ENCODE measurements around the gene ZBTB18. TPM values are rescaled to one million over a fixed set of nuclear protein-coding genes. Genes with fewer than 3 reads are reported as not detected.
A peak's percentile ranks its signal among the peaks of the same experiment; 100 is the strongest.

The ZBTB18 gene
- total RNA-seq = 10 to 100 TPM; 10.1 to 19.7 (median 16.7) TPM

DNA sequence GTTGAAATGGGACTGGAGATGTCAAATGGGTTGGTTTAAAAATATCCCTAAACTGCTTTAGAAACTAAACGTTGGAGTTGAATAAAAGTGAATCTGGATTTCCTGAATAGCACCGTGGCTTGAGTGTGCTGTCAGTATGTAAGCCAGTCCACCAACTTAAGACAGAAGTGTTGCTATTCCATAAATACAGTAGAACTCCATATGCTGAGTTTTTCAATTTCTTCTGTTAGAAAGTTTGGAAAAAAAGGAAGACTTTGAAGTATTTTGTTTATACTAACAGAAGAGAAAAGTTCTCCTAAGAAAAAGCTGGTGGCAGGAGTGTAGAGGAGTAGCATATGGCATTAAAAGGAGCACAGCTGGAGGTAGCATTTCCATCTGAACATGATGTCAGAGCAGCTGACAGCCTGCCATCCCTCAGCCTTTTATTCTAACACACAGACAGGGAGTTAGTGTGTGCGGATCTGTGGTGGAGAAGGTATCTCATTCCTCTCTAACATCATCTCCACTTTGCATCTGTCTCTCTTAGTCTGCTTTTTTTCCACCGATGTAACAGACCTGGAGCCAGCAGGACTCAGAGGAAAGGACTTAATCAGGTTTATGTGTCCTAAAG, at the start of gene ZBTB18:
ZBTB18 (plus strand) TSS at position 449 of the 610 bp plus-strand sequence; CDS start at position 598, 149 bp downstream.
- H3K36me3 ChIP-seq = peaks cover 9% of the 10 kb centered on the region
- no peak for TF ChIP-seq POLR2A (IDR thresholded peaks at IDR 0.05)
- no peak for TF ChIP-seq POLR2AphosphoS5 (IDR thresholded peaks at IDR 0.05)
- TF ChIP-seq, protein P1, sequence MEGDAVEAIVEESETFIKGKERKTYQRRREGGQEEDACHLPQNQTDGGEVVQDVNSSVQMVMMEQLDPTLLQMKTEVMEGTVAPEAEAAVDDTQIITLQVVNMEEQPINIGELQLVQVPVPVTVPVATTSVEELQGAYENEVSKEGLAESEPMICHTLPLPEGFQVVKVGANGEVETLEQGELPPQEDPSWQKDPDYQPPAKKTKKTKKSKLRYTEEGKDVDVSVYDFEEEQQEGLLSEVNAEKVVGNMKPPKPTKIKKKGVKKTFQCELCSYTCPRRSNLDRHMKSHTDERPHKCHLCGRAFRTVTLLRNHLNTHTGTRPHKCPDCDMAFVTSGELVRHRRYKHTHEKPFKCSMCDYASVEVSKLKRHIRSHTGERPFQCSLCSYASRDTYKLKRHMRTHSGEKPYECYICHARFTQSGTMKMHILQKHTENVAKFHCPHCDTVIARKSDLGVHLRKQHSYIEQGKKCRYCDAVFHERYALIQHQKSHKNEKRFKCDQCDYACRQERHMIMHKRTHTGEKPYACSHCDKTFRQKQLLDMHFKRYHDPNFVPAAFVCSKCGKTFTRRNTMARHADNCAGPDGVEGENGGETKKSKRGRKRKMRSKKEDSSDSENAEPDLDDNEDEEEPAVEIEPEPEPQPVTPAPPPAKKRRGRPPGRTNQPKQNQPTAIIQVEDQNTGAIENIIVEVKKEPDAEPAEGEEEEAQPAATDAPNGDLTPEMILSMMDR (IDR thresholded peaks at IDR 0.05) = no peak
- no peaks in the 10 kb centered on the region for H3K27me3 ChIP-seq
- no peaks in the 10 kb centered on the region for H3K4me1 ChIP-seq
- no peaks in the 10 kb centered on the region for H3K9me3 ChIP-seq
- intact Hi-C loops (cut with DNase I; ENCODE audit: low total_unique reads) = no loop called here
- no peak for DNase-seq (ENCODE audit: low spot score in 2 of 2)
- H3K27ac ChIP-seq = peak within 1 kb of the TSS; percentile 74 to 99
- H3K4me3 ChIP-seq = peak within 1 kb of the TSS; percentile 81 to 95 (median 93)

DNA sequence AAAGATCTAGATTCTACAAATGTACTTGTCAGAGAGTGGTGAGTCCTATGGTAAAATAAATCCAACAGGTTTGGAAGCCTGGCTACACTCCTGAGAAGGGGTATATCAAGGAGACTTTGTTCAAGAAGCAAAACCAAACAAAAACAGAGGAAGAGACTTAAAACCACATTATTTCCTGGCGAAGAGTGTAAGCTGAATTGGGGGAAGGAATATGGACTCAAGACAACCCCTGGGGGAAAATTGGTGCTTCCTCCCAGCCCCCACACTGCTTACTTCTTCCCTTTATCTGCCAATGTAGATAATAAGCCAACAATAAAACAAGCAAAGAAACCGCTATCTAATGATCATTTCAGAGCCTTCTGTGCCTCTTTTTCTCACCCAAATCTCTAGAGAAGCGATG, 48.4 kb upstream of the ZBTB18 start:
- Histone ChIP-seq H3K9me3 (no peaks in the 10 kb centered on the region), H3K27me3 (no peaks in the 10 kb centered on the region), H3K36me3 (no peaks in the 10 kb centered on the region), H3K4me3 (no peak overlapping the region), H3K27ac (no peak overlapping the region), H3K4me1 (no peaks in the 10 kb centered on the region)
- no peak for DNase-seq (ENCODE audit: low spot score in 2 of 2)
- intact Hi-C loops (cut with DNase I; ENCODE audit: low total_unique reads) = no loop called here
- TF ChIP-seq POLR2A (IDR thresholded peaks at IDR 0.05) (no peak), POLR2AphosphoS5 (IDR thresholded peaks at IDR 0.05) (no peak)
- TF ChIP-seq, protein P1 (IDR thresholded peaks at IDR 0.05) = no peak

DNA sequence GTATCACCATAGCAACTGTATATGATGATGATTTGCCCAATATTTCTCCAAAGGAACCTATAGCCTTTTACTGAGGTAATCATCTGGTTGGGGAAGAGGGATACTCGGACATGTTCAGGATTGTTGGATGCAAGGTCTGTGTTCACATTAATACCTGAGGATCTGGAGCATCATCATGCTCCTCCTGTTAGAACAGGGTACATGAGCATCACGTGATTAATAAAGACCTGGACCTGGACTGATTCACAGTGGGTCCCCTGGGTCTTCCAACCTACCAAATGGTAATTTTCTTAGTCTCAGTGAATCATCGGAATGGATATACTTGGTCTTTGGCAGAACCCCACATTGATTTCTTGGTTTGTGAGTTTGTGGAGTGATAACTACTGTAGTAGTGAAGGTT, 45.6 kb upstream of the ZBTB18 start:
- Histone ChIP-seq H3K9me3 (no peaks in the 10 kb centered on the region), H3K27ac (no peak overlapping the region), H3K4me3 (no peak overlapping the region), H3K36me3 (no peaks in the 10 kb centered on the region), H3K4me1 (no peaks in the 10 kb centered on the region), H3K27me3 (no peaks in the 10 kb centered on the region)
- intact Hi-C loops (cut with DNase I; ENCODE audit: low total_unique reads) = no loop called here
- TF ChIP-seq, protein P1 (IDR thresholded peaks at IDR 0.05) = no peak
- TF ChIP-seq POLR2A (IDR thresholded peaks at IDR 0.05) (no peak), POLR2AphosphoS5 (IDR thresholded peaks at IDR 0.05) (no peak)
- DNase-seq (ENCODE audit: low spot score in 2 of 2) = no peak

DNA sequence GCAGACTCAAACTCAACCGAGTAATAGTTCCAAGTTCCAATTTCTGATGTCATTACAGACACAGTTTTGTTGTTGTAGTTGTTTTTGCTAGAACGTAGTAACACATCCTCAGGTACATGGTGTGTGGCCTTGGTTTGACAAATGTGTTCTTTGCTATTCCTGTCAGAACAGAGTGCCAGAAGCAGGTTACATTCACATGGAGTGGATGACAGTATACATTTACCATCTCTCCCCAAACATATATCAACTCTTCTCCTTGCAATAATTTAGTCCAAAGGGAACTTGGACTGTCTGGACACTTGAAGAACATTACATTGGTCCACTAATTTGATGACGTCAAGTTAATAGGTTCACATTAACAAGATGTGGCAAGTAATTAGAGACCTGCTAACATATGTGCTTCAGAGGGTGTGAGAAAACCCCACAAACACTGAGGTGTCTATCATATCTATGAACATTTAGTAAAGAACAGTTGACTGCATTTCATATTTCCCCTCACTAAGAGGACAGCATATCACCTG, 44.6 kb upstream of the ZBTB18 start:
- Histone ChIP-seq H3K27me3 (no peaks in the 10 kb centered on the region), H3K4me3 (no peak overlapping the region), H3K36me3 (no peaks in the 10 kb centered on the region), H3K9me3 (no peaks in the 10 kb centered on the region), H3K4me1 (no peaks in the 10 kb centered on the region), H3K27ac (no peak overlapping the region)
- TF ChIP-seq POLR2AphosphoS5 (IDR thresholded peaks at IDR 0.05) = no peak
- TF ChIP-seq POLR2A (IDR thresholded peaks at IDR 0.05) = no peak
- TF ChIP-seq, protein P1 (IDR thresholded peaks at IDR 0.05) = no peak
- no peak for DNase-seq (ENCODE audit: low spot score in 2 of 2)
- intact Hi-C loops (cut with DNase I; ENCODE audit: low total_unique reads) = no loop called here

DNA sequence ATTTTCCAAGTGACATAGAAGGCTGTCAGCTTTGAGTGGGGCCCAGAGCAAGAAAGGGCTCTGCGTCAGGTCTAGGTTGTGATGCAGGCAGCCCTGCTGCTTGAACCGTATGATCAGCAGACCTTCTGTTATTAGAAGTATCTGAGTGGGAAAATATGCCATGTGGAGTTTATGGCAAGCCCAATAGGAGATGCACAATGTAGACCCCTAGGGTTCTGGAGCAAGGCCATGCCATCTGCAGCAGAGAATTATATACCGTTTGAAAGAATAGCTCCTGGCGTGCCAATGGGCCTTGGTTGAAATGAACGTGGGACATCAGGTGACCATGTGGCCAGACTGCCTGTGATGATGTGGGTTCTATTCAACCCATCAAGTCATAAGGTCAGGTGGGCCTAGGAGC, 44.1 kb upstream of the ZBTB18 start:
- Histone ChIP-seq H3K27ac (no peak overlapping the region), H3K9me3 (no peaks in the 10 kb centered on the region), H3K4me3 (no peak overlapping the region), H3K27me3 (no peaks in the 10 kb centered on the region), H3K36me3 (no peaks in the 10 kb centered on the region), H3K4me1 (no peaks in the 10 kb centered on the region)
- no peak for DNase-seq (ENCODE audit: low spot score in 2 of 2)
- intact Hi-C loops (cut with DNase I; ENCODE audit: low total_unique reads) = no loop called here
- TF ChIP-seq POLR2A (IDR thresholded peaks at IDR 0.05) = no peak
- no peak for TF ChIP-seq POLR2AphosphoS5 (IDR thresholded peaks at IDR 0.05)
- TF ChIP-seq, protein P1 (IDR thresholded peaks at IDR 0.05) = no peak

Data from breast epithelium (tissue), 4 donors.